HEK293 (cell line): ENCODE measurements around the gene CSKMT.

ENCODE experiments used
- CTCF ChIA-PET: fragments of 350-600 bp; formaldehyde crosslinking; extraction: SDS; loops from one replicate; lab custom pipeline; 2021; ENCODE audit warnings: antibody characterized with exemption; lab: Yijun Ruan, JAX
- POLR2A ChIA-PET: fragments of 300-600 bp; formaldehyde crosslinking; extraction: SDS; loops from one replicate; lab custom pipeline; 2020; ENCODE audit warnings: antibody characterized with exemption, inconsistent platforms; lab: Yijun Ruan, JAX
- H3K27ac ChIP-seq: fragments of 200-500 bp; sonication (Bioruptor generic); 2 replicates; pipeline ENCODE4 v1.5.1; 2014; ENCODE audit warnings: low read depth, low read length, control low read depth, inconsistent platforms; ENCODE audit errors: extremely low read depth
- H3K36me3 ChIP-seq, 2 experiments: fragments of 200-500 bp in 1 of 2; sonication (Bioruptor generic) in 1 of 2; 1 replicate in 1 of 2; 2 replicates in 1 of 2; pipeline ENCODE4 v1.5.1; 2014 to 2017; ENCODE audit warnings: inconsistent platforms in 2 of 2, low read length in 2 of 2; ENCODE audit not compliant: control insufficient read depth in 2 of 2, insufficient read depth in 1 of 2
- H3K4me1 ChIP-seq: fragments of 200-500 bp; sonication (Bioruptor generic); 2 replicates; pipeline ENCODE4 v1.5.1; 2014; ENCODE audit warnings: mild to moderate bottlenecking, low read length, inconsistent platforms; ENCODE audit not compliant: control insufficient read depth, insufficient read depth
- H3K4me3 ChIP-seq: 2 replicates; pipeline ENCODE4 v1.5.1; 2011; ENCODE audit warnings: low read depth, mild to moderate bottlenecking, control low read depth, low read length, moderate library complexity
- H3K9me3 ChIP-seq: fragments of 200-500 bp; sonication (Bioruptor generic); 2 replicates; pipeline ENCODE4 v1.5.1; 2014; ENCODE audit warnings: low read depth, low read length, inconsistent platforms; ENCODE audit not compliant: control insufficient read depth, insufficient read depth
- GLIS2 ChIP-seq: fragments of 450-650 bp; formaldehyde crosslinking; IDR thresholded peaks from 2 replicates; pipeline ENCODE4 v1.5.1; 2016; ENCODE audit warnings: missing biosample characterization, missing genetic modification characterization
- HIC1 ChIP-seq: fragments of 450-650 bp; formaldehyde crosslinking; IDR thresholded peaks from 2 replicates; pipeline ENCODE4 v1.5.1; 2016; ENCODE audit warnings: missing biosample characterization, missing genetic modification characterization
- KLF9 ChIP-seq: fragments of 450-650 bp; formaldehyde crosslinking; IDR thresholded peaks from 2 replicates; pipeline ENCODE4 v1.5.1; 2016; ENCODE audit warnings: missing biosample characterization, missing genetic modification characterization, low read depth
- RBAK ChIP-seq: fragments of 450-650 bp; formaldehyde crosslinking; IDR thresholded peaks from 2 replicates; pipeline ENCODE4 v1.5.1; 2016; ENCODE audit warnings: missing biosample characterization, missing genetic modification characterization
- SCRT2 ChIP-seq: fragments of 450-650 bp; formaldehyde crosslinking; IDR thresholded peaks from 2 replicates; pipeline ENCODE4 v1.5.1; 2016; ENCODE audit warnings: missing biosample characterization, missing genetic modification characterization
- TRIM28 ChIP-seq: IDR thresholded peaks from 2 replicates; pipeline ENCODE4 v1.6.1; 2011; ENCODE audit warnings: low read length, control low read depth, borderline replicate concordance
- ZBTB17 ChIP-seq: fragments of 450-650 bp; formaldehyde crosslinking; IDR thresholded peaks from 2 replicates; pipeline ENCODE4 v1.5.1; 2016; ENCODE audit warnings: missing biosample characterization, missing genetic modification characterization
- ZBTB20 ChIP-seq: fragments of 450-650 bp; formaldehyde crosslinking; IDR thresholded peaks from 2 replicates; pipeline ENCODE4 v1.5.1; 2016; ENCODE audit warnings: missing biosample characterization, missing genetic modification characterization
- ZBTB49 ChIP-seq: fragments of 450-650 bp; formaldehyde crosslinking; IDR thresholded peaks from 2 replicates; pipeline ENCODE4 v1.5.1; 2016; ENCODE audit warnings: missing biosample characterization, missing genetic modification characterization, low read depth
- ZFHX2 ChIP-seq: fragments of 450-650 bp; formaldehyde crosslinking; conservative IDR thresholded peaks from 2 replicates; pipeline ENCODE4 v1.5.1; 2016; ENCODE audit warnings: missing biosample characterization, missing genetic modification characterization
- ZFP41 ChIP-seq: fragments of 450-650 bp; formaldehyde crosslinking; IDR thresholded peaks from 2 replicates; pipeline ENCODE4 v1.5.1; 2016; ENCODE audit warnings: missing biosample characterization, missing genetic modification characterization, borderline replicate concordance
- ZNF184 ChIP-seq: fragments of 450-650 bp; IDR thresholded peaks from 2 replicates; pipeline ENCODE4 v1.5.1; 2018; ENCODE audit warnings: missing biosample characterization, mild to moderate bottlenecking, missing genetic modification characterization
- ZNF223 ChIP-seq: fragments of 450-650 bp; formaldehyde crosslinking; IDR thresholded peaks from 2 replicates; pipeline ENCODE4 v1.5.1; 2016; ENCODE audit warnings: missing biosample characterization, missing genetic modification characterization
- ZNF24 ChIP-seq: fragments of 450-650 bp; formaldehyde crosslinking; IDR thresholded peaks from 2 replicates; pipeline ENCODE4 v1.5.1; 2016; ENCODE audit warnings: missing biosample characterization, missing genetic modification characterization
- ZNF335 ChIP-seq: fragments of 450-650 bp; formaldehyde crosslinking; conservative IDR thresholded peaks from 2 replicates; pipeline ENCODE4 v1.5.1; 2016; ENCODE audit warnings: missing biosample characterization, missing genetic modification characterization
- ZNF341 ChIP-seq: fragments of 450-650 bp; formaldehyde crosslinking; IDR thresholded peaks from 2 replicates; pipeline ENCODE4; 2016; ENCODE audit warnings: low read depth, missing biosample characterization, missing genetic modification characterization
- ZNF394 ChIP-seq: fragments of 450-650 bp; formaldehyde crosslinking; IDR thresholded peaks from 2 replicates; pipeline ENCODE4 v1.5.1; 2016; ENCODE audit warnings: missing biosample characterization, missing genetic modification characterization, mild to moderate bottlenecking, moderate library complexity, borderline replicate concordance
- ZNF449 ChIP-seq: fragments of 450-650 bp; formaldehyde crosslinking; IDR thresholded peaks from 2 replicates; pipeline ENCODE4 v1.5.1; 2017; ENCODE audit warnings: missing biosample characterization, mild to moderate bottlenecking, missing genetic modification characterization, moderate library complexity
- ZNF560 ChIP-seq: fragments of 450-650 bp; formaldehyde crosslinking; IDR thresholded peaks from 2 replicates; pipeline ENCODE4 v1.5.1; 2017; ENCODE audit warnings: missing biosample characterization, missing genetic modification characterization, borderline replicate concordance
- ZNF580 ChIP-seq: fragments of 450-650 bp; formaldehyde crosslinking; IDR thresholded peaks from 2 replicates; pipeline ENCODE4 v1.5.1; 2016; ENCODE audit warnings: missing biosample characterization, missing genetic modification characterization

CSKMT gene

GRCh38 chr11:62664405-62665074 lies 572 bp upstream of the CSKMT start:
- ChIA-PET CTCF (interaction anchor here (0.6 to 2.5 kb wide), 10 partner anchors 9 to 121 kb away, joined by 3 to 10 read pairs (median 3); no protein-coding TSS in a partner anchor), POLR2A (interaction anchor here (0.6 to 5.0 kb wide), 49 partner anchors 9 to 240 kb away, joined by 3 to 90 read pairs (median 6); partner anchors contain the start of genes B3GAT3, EEF1G, GANAB and HNRNPUL2)
- Histone ChIP-seq H3K4me3 (peak overlapping the region; percentile 89), H3K9me3 (no peaks in the 10 kb centered on the region), H3K27ac (peak overlapping the region; percentile 66), H3K4me1 (no peaks in the 10 kb centered on the region), H3K36me3 (peaks cover 0 to 39% of the 10 kb centered on the region in 2 experiments; a peak in 2 of 3 replicates)
- TF ChIP-seq ZNF24: no peak
- TF ChIP-seq TRIM28: no peak
- peak; percentile 51 for TF ChIP-seq ZFHX2 (tag by site-specific recombination)
- TF ChIP-seq ZNF560 (tag by site-specific recombination): no peak
- peak; percentile 89 for TF ChIP-seq ZBTB20
- TF ChIP-seq ZNF184: no peak
- TF ChIP-seq GLIS2 (tag by site-specific recombination): peak; percentile 41; the same call in 1 of the 2 replicates
- 0 out of 2 replicates have a peak, but pooled peaks have one; percentile 46 for TF ChIP-seq ZBTB17 (tag by site-specific recombination)
- TF ChIP-seq RBAK (tag by site-specific recombination): no peak
- no peak for TF ChIP-seq ZFP41 (tag by site-specific recombination)
- peak; percentile 41; the same call in 1 of the 2 replicates for TF ChIP-seq ZNF335
- TF ChIP-seq SCRT2 (tag by site-specific recombination): peak; percentile 25; the same call in 1 of the 2 replicates
- TF ChIP-seq KLF9 (tag by site-specific recombination): 0 out of 2 replicates have a peak, but pooled peaks have one; percentile 12
- TF ChIP-seq ZNF449: 0 out of 2 replicates have a peak, but pooled peaks have one; percentile 20
- no peak for TF ChIP-seq ZNF223 (tag by site-specific recombination)
- no peak for TF ChIP-seq HIC1 (tag by site-specific recombination)
- TF ChIP-seq ZNF394 (tag by site-specific recombination): 0 out of 2 replicates have a peak, but pooled peaks have one; percentile 11
- TF ChIP-seq ZNF341 (tag by site-specific recombination): peak; percentile 87
- TF ChIP-seq ZBTB49: no peak
- TF ChIP-seq ZNF580: no peak
